Pancreas (tissue), 10 donors: ENCODE results near the gene CNPY1. TPM values are rescaled to one million over a fixed set of nuclear protein-coding genes. Genes with fewer than 3 reads are reported as not detected.
"Not testable (repeated sequence)": the region's sequence is repeated elsewhere in the genome, so short reads cannot be mapped to it uniquely, and the experiment has no call there.

Source experiments
- ATAC-seq, 4 donors: fragments of 200-7000 bp; cut with Tn5 transposase; one replicate each; pipeline versions ENCODE4 v1.8.0 to v1.9.1; 2020; ENCODE audit warnings: mild to moderate bottlenecking in 4 of 4, moderate library complexity in 4 of 4
- DNase-seq, 6 donors: peaks; one replicate each; pipeline ENCODE4 v3.0.0-alpha.2; 2020
- FAIRE-seq: peaks from 2 replicates; lab custom pipeline; 2012; peaks lifted over from hg19 to GRCh38; lab: Jason Lieb, UNC
- H3K27ac ChIP-seq, 4 donors: fragments of 200-600 bp; sonication (generic); 1 replicate in 3 of 4; 2 replicates in 1 of 4; pipeline versions ENCODE4 v1.5.0 to v1.8.0; 2020
- H3K27me3 ChIP-seq, 4 donors: fragments of 200-600 bp; one replicate each; pipeline ENCODE4 v1.8.0; 2021
- H3K36me3 ChIP-seq, 3 donors: fragments of 200-600 bp; sonication (generic) in 1 of 3; one replicate each; pipeline versions ENCODE4 v1.5.0 to v1.8.0; 2020 to 2021
- H3K4me1 ChIP-seq, 3 donors: fragments of 200-600 bp; one replicate each; pipeline ENCODE4 v1.8.0; 2021
- H3K4me3 ChIP-seq, 4 donors: fragments of 200-600 bp; sonication (generic) in 2 of 4; one replicate each; pipeline versions ENCODE4 v1.5.0 to v1.8.0; 2020 to 2021
- H3K9me3 ChIP-seq, 4 donors: fragments of 200-600 bp; one replicate each; pipeline ENCODE4 v1.8.0; 2021
- CTCF ChIP-seq, 4 donors: fragments of 200-600 bp; sonication (generic) in 3 of 4; IDR thresholded peaks; one replicate each; pipeline versions ENCODE4 v1.5.0 to v1.8.0; 2021; ENCODE audit warnings: antibody characterized with exemption in 4 of 4
- WGBS, 2 donors: extraction: QIAGEN DNeasy Blood & Tissue Kit; methylation state at CpG; one replicate each; pipeline ENCODE4 v1.1.7; 2013; 5-methylcytosine and 5-hydroxymethylcytosine counted together
- intact Hi-C, 3 donors: fragments of 100-400 bp; cut with DNase I; formaldehyde crosslinking; loops; one replicate each; pipeline versions ENCODE4 v1.11.1 to v1.14.2; 2022
- polyA plus RNA-seq, 2 donors: library from polyadenylated mRNA; stranded (reverse); fragments of 200-250 nt; gene quantifications; one replicate each; pipeline ENCODE4 v1.2.3, GENCODE V29; 2013
- total RNA-seq, 6 donors: library from RNA; stranded (reverse); fragmentation: NEBNext Ultra II Directional in 4 of 6; extraction: Animal tissue kit (Norgen Biotek cat#: 25700) in 4 of 6; gene quantifications; one replicate each; pipeline versions ENCODE4 v1.2.1 to v1.2.4, GENCODE V29; 2021 to 2023
- donor health status: healthy with polysubstance abuse.
- donor health status: DM: no; HTN: no; CAD: no; lungs with moderate emphysema.
- donor health status: DM: no; HTN: no; CAD: no.
- donor health status: control.
- donor health status: control.
- donor health status: Bipolar disorder and iron deficiency.
- donor health status: DM: yes; HTN: yes; CAD: no.
- donor health status: DM: no; HTN: no; CAD: no.
- donor health status: DM: no; HTN: no; CAD: no.
- donor health status: DM: yes; HTN: yes; CAD: no.

Gene CNPY1
- total and polyA plus RNA-seq, 8 donors, result not detected

DNA sequence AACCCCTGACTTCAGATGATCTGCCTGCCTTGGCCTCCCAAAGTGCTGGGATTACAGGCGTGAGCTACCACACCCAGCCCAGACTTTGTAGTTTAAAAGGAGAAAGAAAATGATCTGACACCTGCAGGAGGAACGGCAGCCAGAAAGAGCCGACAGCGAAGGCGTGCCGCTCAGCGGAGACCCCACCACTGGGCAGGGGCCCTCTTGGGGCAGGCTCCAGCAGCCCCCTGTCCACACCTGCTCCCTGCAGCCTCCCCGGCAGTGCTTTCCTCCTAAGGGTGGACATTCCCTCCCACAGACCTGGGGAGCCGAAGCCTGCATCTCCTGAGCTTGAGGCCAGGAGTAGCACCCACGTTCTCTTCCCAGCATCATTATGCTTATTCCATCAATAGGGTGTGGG, 19.2 kb upstream of the CNPY1 start:
- no peaks in the 10 kb centered on the region for H3K36me3 ChIP-seq
- 90 to 95% methylated on average over 10 of the region's 10 CpGs for WGBS, 2 donors
- no peak for TF ChIP-seq CTCF (IDR thresholded peaks at IDR 0.05)
- ATAC-seq (no peak), DNase-seq (peak in 1 of 6 donors; percentile 41), FAIRE-seq (no peak)
- no peaks in the 10 kb centered on the region for H3K27me3 ChIP-seq
- no peaks in the 10 kb centered on the region for H3K9me3 ChIP-seq
- no peaks in the 10 kb centered on the region for H3K4me1 ChIP-seq
- H3K27ac ChIP-seq, result no peak overlapping the region
- intact Hi-C loops, result no loop called here
- no peak overlapping the region for H3K4me3 ChIP-seq

DNA sequence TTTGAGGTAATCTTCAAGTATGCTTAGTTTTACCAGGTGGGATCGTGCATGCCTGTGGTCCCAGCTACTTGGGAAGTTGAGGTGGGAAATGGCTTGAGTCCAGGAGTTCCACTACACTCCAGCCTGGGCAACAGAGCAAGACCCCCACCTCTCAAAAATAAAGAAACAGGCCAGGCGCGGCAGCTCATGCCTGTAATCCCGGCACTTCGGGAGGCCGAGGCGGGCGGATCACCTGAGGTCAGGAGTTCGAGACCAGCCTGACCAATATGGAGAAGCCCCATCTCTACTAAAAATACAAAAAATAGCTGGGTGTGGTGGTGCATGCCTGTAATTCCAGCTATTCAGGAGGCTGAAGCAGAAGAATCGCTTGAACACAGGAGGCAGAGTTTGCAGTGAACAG, 16.6 kb upstream of the CNPY1 start:
- H3K36me3 ChIP-seq, H3K4me3 ChIP-seq, H3K27ac ChIP-seq, intact Hi-C loops, H3K4me1 ChIP-seq, H3K9me3 ChIP-seq, ATAC-seq, H3K27me3 ChIP-seq, FAIRE-seq: not testable (repeated sequence)
- WGBS, 2 donors, result 93 to 97% methylated on average over 10 of the region's 10 CpGs
- peak in 1 of 6 donors; percentile 18 for DNase-seq

DNA sequence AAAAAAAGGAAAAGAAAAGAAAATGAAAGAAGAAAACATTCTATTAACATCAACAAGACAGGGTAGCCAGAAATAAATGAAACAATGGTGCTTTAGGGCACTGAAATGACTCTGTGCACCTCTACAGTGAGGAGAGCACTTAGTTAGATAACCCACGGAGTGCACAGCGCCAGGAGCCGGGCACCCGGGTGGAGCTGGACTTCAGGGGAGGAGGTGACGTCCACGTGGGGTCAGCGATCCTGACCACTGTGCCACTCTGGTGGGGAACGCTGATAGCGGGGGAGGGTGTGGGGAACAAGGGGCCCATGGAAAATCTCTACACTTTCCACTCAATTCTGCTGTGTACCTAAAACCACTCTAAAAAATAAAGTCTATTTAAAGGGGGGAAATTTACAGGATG, 15.7 kb upstream of the CNPY1 start:
- no peak for TF ChIP-seq CTCF (IDR thresholded peaks at IDR 0.05)
- Histone ChIP-seq H3K4me3 (no peak overlapping the region), H3K27me3 (no peaks in the 10 kb centered on the region), H3K4me1 (no peaks in the 10 kb centered on the region), H3K27ac (no peak overlapping the region), H3K36me3 (no peaks in the 10 kb centered on the region), H3K9me3 (no peaks in the 10 kb centered on the region)
- WGBS, 2 donors, result 83 to 84% methylated on average over 9 of the region's 9 CpGs
- FAIRE-seq, result no peak
- intact Hi-C loops, result no loop called here
- peak in 1 of 6 donors; percentile 32 for DNase-seq
- no peak for ATAC-seq

- WGBS, 2 donors, result 80 to 87% methylated on average over 18 of the region's 18 CpGs
- intact Hi-C loops, result no loop called here
- no peak for ATAC-seq
- H3K4me1 ChIP-seq, result no peaks in the 10 kb centered on the region
- no peaks in the 10 kb centered on the region for H3K27me3 ChIP-seq
- no peak overlapping the region for H3K27ac ChIP-seq
- no peak overlapping the region for H3K4me3 ChIP-seq
- peak in 2 of 6 donors; percentile 13 to 26 for DNase-seq
- H3K36me3 ChIP-seq, result no peaks in the 10 kb centered on the region
- H3K9me3 ChIP-seq, result no peaks in the 10 kb centered on the region
- TF ChIP-seq CTCF (IDR thresholded peaks at IDR 0.05), result no peak
- FAIRE-seq, result no peak
These were observed 14.8 kb upstream of the CNPY1 start for GRCh38 chr7:155560982-155561686.

- no peaks in the 10 kb centered on the region for H3K4me1 ChIP-seq
- WGBS, 2 donors, result 60 to 62% methylated on average over 21 of the region's 21 CpGs
- no peaks in the 10 kb centered on the region for H3K36me3 ChIP-seq
- intact Hi-C loops, result no loop called here
- FAIRE-seq (no peak), ATAC-seq (no peak), DNase-seq (peak in 2 of 6 donors; percentile 25 to 30)
- no peak for TF ChIP-seq CTCF (IDR thresholded peaks at IDR 0.05)
- no peak overlapping the region for H3K4me3 ChIP-seq
- H3K27me3 ChIP-seq, result no peaks in the 10 kb centered on the region
- H3K9me3 ChIP-seq, result no peaks in the 10 kb centered on the region
- H3K27ac ChIP-seq, result no peak overlapping the region
These were observed 14.0 kb upstream of the CNPY1 start for GRCh38 chr7:155560196-155560885.
